Central memory CD8-positive, alpha-beta T cell (primary cell): Measurements from ENCODE around the gene ULBP2.
"Not testable (repeated sequence)": the region's sequence is repeated elsewhere in the genome, so short reads cannot be mapped to it uniquely, and the experiment has no call there.

Experiments
- ATAC-seq: fragments of 150-1000 bp; cut with Tn5 transposase; replicated peaks from 2 replicates; pipeline ENCODE4 v1.10.0; 2022; ENCODE audit warnings: mild to moderate bottlenecking, moderate FRiP score, moderate number of reproducible peaks; ENCODE audit not compliant: poor library complexity, severe bottlenecking; ENCODE audit errors: extremely low read depth
- DNase-seq, 2 donors: peaks; one replicate each; pipeline ENCODE4 v3.0.0; 2021; ENCODE audit warnings: low spot score in 2 of 2
- H3K27ac Mint-ChIP-seq: one replicate; pipeline ENCODE4 v1.8.0; 2022; ENCODE audit warnings: low read depth, mild to moderate bottlenecking, moderate library complexity, mixed read lengths
- H3K27me3 Mint-ChIP-seq: one replicate; pipeline ENCODE4 v1.8.0; 2022; ENCODE audit warnings: mixed read lengths
- H3K36me3 Mint-ChIP-seq: one replicate; pipeline ENCODE4 v1.8.0; 2022; ENCODE audit warnings: mild to moderate bottlenecking, moderate library complexity, mixed read lengths; ENCODE audit not compliant: insufficient read depth
- H3K4me1 Mint-ChIP-seq: one replicate; pipeline ENCODE4 v1.8.0; 2022; ENCODE audit warnings: mixed read lengths
- H3K4me3 Mint-ChIP-seq: one replicate; pipeline ENCODE4 v1.8.0; 2022; ENCODE audit warnings: mild to moderate bottlenecking, moderate library complexity, mixed read lengths
- H3K9me3 Mint-ChIP-seq: one replicate; pipeline ENCODE4 v1.8.0; 2022; ENCODE audit warnings: mixed read lengths

Gene ULBP2

GRCh38 chr6:149963212-149963461 is 21.3 kb downstream of the ULBP2 start:
- H3K4me1 Mint-ChIP-seq: peaks cover 34% of the 10 kb centered on the region

GRCh38 chr6:149963462-149964307 is 21.9 kb downstream of the ULBP2 start, which contains the start of gene ULBP1:
Gene ULBP1 (plus strand): TSS chr6:149963943. CDS start chr6:149964050, 107 bp downstream.
- H3K4me3 Mint-ChIP-seq: peak within 1 kb of the TSS; percentile 86
- peaks cover 34% of the 10 kb centered on the region for H3K4me1 Mint-ChIP-seq
- peaks cover 94% of the 10 kb centered on the region for H3K27me3 Mint-ChIP-seq

More at GRCh38 chr6:149963212-149963461, 21.3 kb downstream of the ULBP2 start:
- peak overlapping the region; percentile 89 for H3K27ac Mint-ChIP-seq
- H3K4me3 Mint-ChIP-seq: peak overlapping the region; percentile 86
- H3K27me3 Mint-ChIP-seq: peaks cover 94% of the 10 kb centered on the region
- DNase-seq: no peak
- no peaks in the 10 kb centered on the region for H3K9me3 Mint-ChIP-seq
- peak; percentile 2 for ATAC-seq
- peaks cover 5% of the 10 kb centered on the region for H3K36me3 Mint-ChIP-seq

GRCh38 chr6:149964308-149965193 is 22.7 kb downstream of the ULBP2 start:
- Mint-ChIP-seq H3K9me3 (no peaks in the 10 kb centered on the region), H3K36me3 (peaks cover 5% of the 10 kb centered on the region), H3K27me3 (peaks cover 94% of the 10 kb centered on the region), H3K4me3 (peak overlapping the region; percentile 86), H3K4me1 (peaks cover 34% of the 10 kb centered on the region), H3K27ac (peak overlapping the region; percentile 89)
- no peak for DNase-seq
- peak; percentile 3 for ATAC-seq

More at GRCh38 chr6:149963462-149964307, 21.9 kb downstream of the ULBP2 start, which contains the start of gene ULBP1:
- Mint-ChIP-seq H3K27ac (peak within 1 kb of the TSS; percentile 89), H3K36me3 (peaks cover 5% of the 10 kb centered on the region), H3K9me3 (no peaks in the 10 kb centered on the region)
- ATAC-seq: peak; percentile 66
- peak; percentile 43 to 44 for DNase-seq

- Mint-ChIP-seq H3K4me3 (peak overlapping the region; percentile 86), H3K27ac (peak overlapping the region; percentile 89), H3K4me1 (peaks cover 34% of the 10 kb centered on the region), H3K27me3 (peaks cover 94% of the 10 kb centered on the region), H3K9me3 (no peaks in the 10 kb centered on the region), H3K36me3 (peaks cover 5% of the 10 kb centered on the region)
- ATAC-seq (no peak), DNase-seq (no peak)
These were observed 23.6 kb downstream of the ULBP2 start for GRCh38 chr6:149965194-149966020.

GRCh38 chr6:149966319-149966718 is 24.5 kb downstream of the ULBP2 start:
- H3K27ac Mint-ChIP-seq, ATAC-seq, H3K36me3 Mint-ChIP-seq, H3K9me3 Mint-ChIP-seq, DNase-seq: not testable (repeated sequence)
- H3K27me3 Mint-ChIP-seq: peaks cover 94% of the 10 kb centered on the region
- H3K4me1 Mint-ChIP-seq: peaks cover 34% of the 10 kb centered on the region
- peak overlapping the region; percentile 86 for H3K4me3 Mint-ChIP-seq

GRCh38 chr6:149967591-149967990 is 25.8 kb downstream of the ULBP2 start:
- Mint-ChIP-seq H3K4me1 (peaks cover 34% of the 10 kb centered on the region), H3K27ac (no peak overlapping the region), H3K4me3 (no peak overlapping the region), H3K27me3 (peaks cover 93% of the 10 kb centered on the region), H3K9me3 (no peaks in the 10 kb centered on the region), H3K36me3 (peaks cover 5% of the 10 kb centered on the region)
- no peak for ATAC-seq
- DNase-seq: no peak

GRCh38 chr6:149967999-149968398 is 26.2 kb downstream of the ULBP2 start:
- H3K4me1 Mint-ChIP-seq: peaks cover 32% of the 10 kb centered on the region
- not testable (repeated sequence) for H3K4me3 Mint-ChIP-seq, H3K27ac Mint-ChIP-seq, ATAC-seq, H3K36me3 Mint-ChIP-seq, H3K9me3 Mint-ChIP-seq, DNase-seq
- peaks cover 93% of the 10 kb centered on the region for H3K27me3 Mint-ChIP-seq

- H3K4me3 Mint-ChIP-seq, H3K36me3 Mint-ChIP-seq, DNase-seq, ATAC-seq, H3K27ac Mint-ChIP-seq, H3K9me3 Mint-ChIP-seq: not testable (repeated sequence)
- Mint-ChIP-seq H3K4me1 (peaks cover 22% of the 10 kb centered on the region), H3K27me3 (peaks cover 93% of the 10 kb centered on the region)
These were observed 27.1 kb downstream of the ULBP2 start for GRCh38 chr6:149968909-149969308.

GRCh38 chr6:149969635-149970034 is 27.8 kb downstream of the ULBP2 start:
- ATAC-seq (no peak), DNase-seq (no peak)
- peaks cover 93% of the 10 kb centered on the region for H3K27me3 Mint-ChIP-seq
- peaks cover 15% of the 10 kb centered on the region for H3K4me1 Mint-ChIP-seq
- no peaks in the 10 kb centered on the region for H3K9me3 Mint-ChIP-seq
- H3K27ac Mint-ChIP-seq: no peak overlapping the region
- H3K36me3 Mint-ChIP-seq: peaks cover 4% of the 10 kb centered on the region
- no peak overlapping the region for H3K4me3 Mint-ChIP-seq

GRCh38 chr6:149974394-149974793 is 32.6 kb downstream of the ULBP2 start:
- ATAC-seq, H3K4me1 Mint-ChIP-seq, H3K9me3 Mint-ChIP-seq, H3K4me3 Mint-ChIP-seq, H3K36me3 Mint-ChIP-seq, DNase-seq, H3K27ac Mint-ChIP-seq: not testable (repeated sequence)
- H3K27me3 Mint-ChIP-seq: peaks cover 99% of the 10 kb centered on the region

- H3K27me3 Mint-ChIP-seq: peaks cover 99% of the 10 kb centered on the region
- no peak overlapping the region for H3K4me3 Mint-ChIP-seq
- peaks cover 6% of the 10 kb centered on the region for H3K36me3 Mint-ChIP-seq
- DNase-seq (no peak), ATAC-seq (no peak)
- no peaks in the 10 kb centered on the region for H3K9me3 Mint-ChIP-seq
- H3K27ac Mint-ChIP-seq: no peak overlapping the region
- H3K4me1 Mint-ChIP-seq: no peaks in the 10 kb centered on the region
These were observed 33.0 kb downstream of the ULBP2 start for GRCh38 chr6:149974825-149975224.

- H3K27me3 Mint-ChIP-seq: peaks cover 99% of the 10 kb centered on the region
- no peak for DNase-seq
These were observed 33.6 kb downstream of the ULBP2 start for GRCh38 chr6:149975400-149975799.

More at GRCh38 chr6:149975400-149975799, 33.6 kb downstream of the ULBP2 start:
- Mint-ChIP-seq H3K36me3 (peaks cover 6% of the 10 kb centered on the region), H3K4me3 (no peak overlapping the region), H3K9me3 (no peaks in the 10 kb centered on the region), H3K4me1 (no peaks in the 10 kb centered on the region), H3K27ac (no peak overlapping the region)
- ATAC-seq: no peak
